Measurements from ENCODE around the gene RHOBTB3.
"Not testable (repeated sequence)": the region's sequence is repeated elsewhere in the genome, so short reads cannot be mapped to it uniquely, and the experiment has no call there.

RHOBTB3 gene

GRCh38 chr5:95697781-95698681 lies 33.1 kb upstream of the RHOBTB3 start:
- no peak for TF ChIP-seq CTCF (IDR thresholded peaks at IDR 0.05; ENCODE audit: low read length, missing control alignments)
- no peak overlapping the region for H3K4me3 ChIP-seq (replicated peaks; ENCODE audit: low read depth, low read length)
- no peak for DNase-seq (ENCODE audit: low read depth)

GRCh38 chr5:95699337-95699736 lies 31.8 kb upstream of the RHOBTB3 start:
- DNase-seq (ENCODE audit: low read depth): no peak
- H3K4me3 ChIP-seq (replicated peaks; ENCODE audit: low read depth, low read length): no peak overlapping the region
- TF ChIP-seq CTCF (IDR thresholded peaks at IDR 0.05; ENCODE audit: low read length, missing control alignments): no peak

GRCh38 chr5:95701074-95701473 lies 30.1 kb upstream of the RHOBTB3 start:
- no peak for DNase-seq (ENCODE audit: low read depth)
- no peak for TF ChIP-seq CTCF (IDR thresholded peaks at IDR 0.05; ENCODE audit: low read length, missing control alignments)
- H3K4me3 ChIP-seq (replicated peaks; ENCODE audit: low read depth, low read length): no peak overlapping the region

- no peak overlapping the region for H3K4me3 ChIP-seq (replicated peaks; ENCODE audit: low read depth, low read length)
- no peak for TF ChIP-seq CTCF (IDR thresholded peaks at IDR 0.05; ENCODE audit: low read length, missing control alignments)
Measured at GRCh38 chr5:95704150-95704549, 27.0 kb upstream of the RHOBTB3 start.

GRCh38 chr5:95706196-95706595 lies 24.9 kb upstream of the RHOBTB3 start:
- DNase-seq (ENCODE audit: low read depth); H3K4me3 ChIP-seq (replicated peaks; ENCODE audit: low read depth, low read length): not testable (repeated sequence)

More at GRCh38 chr5:95704150-95704549, 27.0 kb upstream of the RHOBTB3 start:
- DNase-seq (ENCODE audit: low read depth): no peak

- H3K4me3 ChIP-seq (replicated peaks; ENCODE audit: low read depth, low read length): no peak overlapping the region
- TF ChIP-seq CTCF (IDR thresholded peaks at IDR 0.05; ENCODE audit: low read length, missing control alignments): no peak
- no peak for DNase-seq (ENCODE audit: low read depth)
Measured at GRCh38 chr5:95707055-95707454, 24.1 kb upstream of the RHOBTB3 start.

- not testable (repeated sequence) for DNase-seq (ENCODE audit: low read depth); H3K4me3 ChIP-seq (replicated peaks; ENCODE audit: low read depth, low read length)
Measured at GRCh38 chr5:95707534-95708188, 23.5 kb upstream of the RHOBTB3 start.

GRCh38 chr5:95708876-95709275 lies 22.3 kb upstream of the RHOBTB3 start:
- no peak for TF ChIP-seq CTCF (IDR thresholded peaks at IDR 0.05; ENCODE audit: low read length, missing control alignments)
- no peak overlapping the region for H3K4me3 ChIP-seq (replicated peaks; ENCODE audit: low read depth, low read length)
- no peak for DNase-seq (ENCODE audit: low read depth)
